ENCODE measurements around the gene ATP2B3.

GRCh38 chrX:153517423-153517822 lies at the start of gene ATP2B3:
- TF ChIP-seq JUN (IDR thresholded peaks at IDR 0.05; ENCODE audit: borderline replicate concordance, insufficient read depth, insufficient read length, low read depth), result no peak
- TF ChIP-seq CTCF (IDR thresholded peaks at IDR 0.05; ENCODE audit: extremely low read depth in 1 of 2, insufficient read depth in 1 of 2, low read depth in 1 of 2, low read length in 2 of 2), result no peak
- TF ChIP-seq POLR2A (IDR thresholded peaks at IDR 0.05; ENCODE audit: low read depth, low read length), result no peak
- no peak for TF ChIP-seq EZH2 (IDR thresholded peaks at IDR 0.05; ENCODE audit: borderline replicate concordance, low read depth, low read length, severe bottlenecking)
